NCI-H446 treated with DMSO at 0.1 percent for 48 hours (cell line): ENCODE results near the gene C6orf120.

Experiments used
- DNase-seq: peaks from one replicate; lab custom pipeline; 2025; lab: John Stamatoyannopoulos, UW

Gene C6orf120

DNA sequence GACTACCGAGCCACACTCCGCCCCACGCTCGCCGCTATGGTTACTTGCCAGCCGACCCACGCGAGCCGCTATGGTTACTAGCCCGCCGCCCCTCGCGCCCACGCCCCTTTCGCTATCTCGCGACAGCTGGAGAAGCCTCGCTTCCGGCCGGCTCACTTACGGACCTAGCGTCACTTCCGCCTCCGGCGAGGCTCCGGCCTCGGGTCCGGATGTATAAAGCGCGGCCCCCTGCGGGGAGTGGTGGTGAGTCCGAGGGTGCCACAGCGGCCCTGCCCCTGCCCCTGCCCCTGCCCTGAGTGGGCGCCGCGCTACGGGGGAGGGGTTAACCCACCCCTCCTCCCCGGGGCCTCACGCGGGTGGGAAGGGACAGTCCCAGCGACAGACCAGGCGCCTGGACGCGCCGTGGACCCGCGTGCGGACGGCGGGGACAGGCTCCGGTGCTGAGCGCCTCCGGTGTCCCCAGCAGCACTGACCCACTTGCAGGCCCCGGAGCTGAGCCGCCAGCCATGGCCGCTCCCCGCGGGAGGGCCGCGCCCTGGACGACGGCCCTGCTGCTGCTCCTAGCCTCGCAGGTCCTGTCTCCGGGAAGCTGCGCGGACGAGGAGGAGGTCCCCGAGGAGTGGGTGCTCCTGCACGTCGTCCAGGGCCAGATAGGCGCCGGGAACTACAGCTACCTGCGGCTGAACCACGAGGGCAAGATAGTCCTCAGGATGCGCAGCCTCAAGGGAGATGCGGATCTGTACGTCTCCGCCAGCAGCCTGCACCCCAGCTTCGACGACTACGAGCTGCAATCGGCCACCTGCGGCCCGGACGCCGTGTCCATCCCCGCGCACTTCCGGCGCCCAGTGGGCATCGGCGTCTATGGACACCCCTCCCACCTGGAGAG lies at the start of gene C6orf120, which contains the start of gene WDR27:
Gene C6orf120, plus strand, starts transcription at position 173 of the 886 bp plus-strand sequence. Its CDS starts 334 bp downstream, at position 507.
Gene WDR27, minus strand, starts transcription at position 76 of the 886 bp plus-strand sequence. CDS start 13,024 bp downstream, outside the sequence.
- DNase-seq: peak; percentile 81

DNA sequence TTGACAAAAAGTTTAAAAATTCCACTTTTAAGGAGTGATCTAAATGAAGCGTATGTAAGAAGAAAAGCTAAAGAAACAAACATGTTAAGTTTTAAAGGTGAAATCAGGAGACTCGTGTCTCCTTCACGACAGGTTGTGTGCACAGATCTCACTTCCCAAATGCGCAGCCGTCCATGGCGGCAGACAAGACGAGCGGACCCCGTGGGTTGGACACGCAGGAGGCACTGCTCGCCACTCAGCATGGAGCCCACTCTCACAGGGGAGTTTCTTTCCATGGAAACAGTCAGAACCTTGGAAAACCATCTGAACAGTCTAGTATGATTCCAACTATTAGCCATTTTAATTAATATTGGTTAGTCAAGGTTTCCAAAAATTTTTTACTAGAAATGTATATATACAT lies 49.0 kb upstream of the C6orf120 start:
- DNase-seq: no peak

DNA sequence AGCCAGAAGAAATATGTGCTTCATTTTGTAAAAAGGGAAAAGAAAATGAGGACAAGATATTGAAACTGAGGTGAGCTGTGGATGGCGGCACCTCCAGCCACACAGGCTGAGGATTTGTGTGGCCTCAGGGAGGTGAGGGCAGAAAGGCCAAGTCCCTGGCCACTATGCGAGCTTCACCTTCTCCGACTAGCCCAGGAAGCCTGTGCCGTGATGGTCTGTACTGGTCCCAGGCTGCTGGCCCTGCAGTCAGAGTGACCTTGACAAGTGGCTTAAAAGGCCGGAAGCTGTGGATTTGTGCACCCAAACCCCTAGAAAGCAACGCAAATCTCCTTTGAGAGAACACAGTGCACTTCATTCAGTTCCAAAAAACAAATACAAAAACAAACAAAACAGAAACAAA lies 48.2 kb upstream of the C6orf120 start:
- no peak for DNase-seq

DNA sequence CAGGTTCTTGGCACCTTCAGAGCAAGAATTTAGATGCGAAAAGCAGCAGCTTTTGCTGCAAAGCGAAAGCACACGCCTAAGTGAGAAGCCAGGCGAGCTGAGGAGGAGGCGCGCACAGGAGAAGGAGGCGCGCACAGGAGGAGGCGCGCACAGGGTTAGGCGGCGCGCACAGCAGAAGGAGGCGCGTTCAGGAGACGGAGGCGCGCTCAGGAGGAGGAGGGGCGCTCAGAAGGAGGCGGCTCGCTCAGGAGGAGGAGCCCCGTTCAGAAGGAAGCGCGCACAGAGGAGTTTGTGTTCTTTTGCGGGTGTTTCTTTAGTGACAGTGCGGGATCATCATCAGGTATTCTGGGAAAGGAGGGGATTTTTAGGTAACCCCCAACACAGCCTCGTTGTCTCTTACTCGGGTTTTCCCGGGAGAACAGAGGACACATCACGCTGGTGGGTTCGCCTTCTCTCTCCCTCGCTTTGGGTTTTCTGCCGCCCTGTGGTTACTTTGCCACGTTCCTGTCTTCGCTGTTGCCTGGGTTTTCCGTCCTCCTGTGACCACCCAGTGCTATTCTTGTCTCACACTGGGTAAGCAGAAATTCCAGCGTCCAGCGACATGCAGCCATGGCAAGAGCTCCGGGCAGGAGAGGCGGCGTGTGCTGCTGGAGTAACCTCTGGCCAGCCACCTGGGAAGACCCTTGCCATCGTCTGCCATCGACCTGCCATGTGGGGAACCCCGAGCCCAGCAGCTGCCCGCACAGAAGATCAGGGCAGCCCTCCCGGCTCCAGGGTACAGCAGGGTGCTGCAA lies 47.1 kb upstream of the C6orf120 start:
- no peak for DNase-seq

DNA sequence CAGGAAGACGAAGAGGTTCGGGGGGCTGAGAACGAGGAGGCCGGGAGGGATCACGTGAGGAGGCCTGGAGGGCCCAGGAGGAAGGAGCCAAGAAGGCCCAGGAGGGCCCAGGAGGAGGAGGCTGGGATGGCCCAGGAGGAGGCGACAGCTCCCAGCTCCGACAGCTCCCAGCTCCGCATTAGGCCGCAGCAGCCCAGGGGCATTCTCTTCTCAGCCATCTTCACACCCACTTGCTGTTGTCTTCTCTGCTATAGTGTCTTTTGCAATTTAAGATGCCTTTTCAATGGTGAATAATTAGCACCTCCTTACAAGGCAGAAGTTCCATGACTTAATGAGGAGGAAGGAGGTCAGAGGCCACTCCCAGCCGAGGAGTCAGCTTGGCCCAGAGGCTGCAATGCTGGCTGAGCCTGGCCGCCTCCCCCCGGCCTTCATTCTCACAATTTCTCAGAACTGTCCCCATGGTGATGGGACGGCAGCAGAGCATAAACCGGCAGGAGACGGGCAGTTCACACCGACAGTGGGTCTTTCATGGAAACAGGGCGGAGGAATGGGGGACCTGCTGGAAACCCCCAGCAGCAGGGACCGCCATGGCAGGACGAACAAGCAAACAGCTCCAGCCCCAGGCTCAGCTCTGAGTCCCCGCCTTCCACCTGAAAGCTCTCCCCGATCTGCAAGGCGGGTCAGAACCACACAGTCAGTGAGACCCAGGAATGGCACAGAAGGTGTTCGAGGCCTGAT lies 45.2 kb upstream of the C6orf120 start:
- no peak for DNase-seq

DNA sequence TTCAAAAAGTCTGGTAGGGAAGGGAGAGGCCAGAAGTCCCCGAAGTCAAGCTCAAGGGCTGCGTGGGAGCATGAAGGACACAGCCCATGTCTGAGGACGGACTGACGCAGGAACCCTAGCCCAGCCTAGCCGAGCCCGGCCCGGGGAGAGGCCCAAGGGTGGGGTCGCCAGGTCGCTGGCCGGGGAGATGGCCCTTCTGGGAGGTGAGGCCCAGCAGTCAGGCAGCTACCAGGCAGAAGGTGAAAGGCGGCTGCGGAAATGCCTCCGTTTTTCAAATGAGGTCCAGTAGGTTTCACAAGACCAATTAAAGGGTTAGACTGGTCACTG lies 44.7 kb upstream of the C6orf120 start:
- no peak for DNase-seq

DNA sequence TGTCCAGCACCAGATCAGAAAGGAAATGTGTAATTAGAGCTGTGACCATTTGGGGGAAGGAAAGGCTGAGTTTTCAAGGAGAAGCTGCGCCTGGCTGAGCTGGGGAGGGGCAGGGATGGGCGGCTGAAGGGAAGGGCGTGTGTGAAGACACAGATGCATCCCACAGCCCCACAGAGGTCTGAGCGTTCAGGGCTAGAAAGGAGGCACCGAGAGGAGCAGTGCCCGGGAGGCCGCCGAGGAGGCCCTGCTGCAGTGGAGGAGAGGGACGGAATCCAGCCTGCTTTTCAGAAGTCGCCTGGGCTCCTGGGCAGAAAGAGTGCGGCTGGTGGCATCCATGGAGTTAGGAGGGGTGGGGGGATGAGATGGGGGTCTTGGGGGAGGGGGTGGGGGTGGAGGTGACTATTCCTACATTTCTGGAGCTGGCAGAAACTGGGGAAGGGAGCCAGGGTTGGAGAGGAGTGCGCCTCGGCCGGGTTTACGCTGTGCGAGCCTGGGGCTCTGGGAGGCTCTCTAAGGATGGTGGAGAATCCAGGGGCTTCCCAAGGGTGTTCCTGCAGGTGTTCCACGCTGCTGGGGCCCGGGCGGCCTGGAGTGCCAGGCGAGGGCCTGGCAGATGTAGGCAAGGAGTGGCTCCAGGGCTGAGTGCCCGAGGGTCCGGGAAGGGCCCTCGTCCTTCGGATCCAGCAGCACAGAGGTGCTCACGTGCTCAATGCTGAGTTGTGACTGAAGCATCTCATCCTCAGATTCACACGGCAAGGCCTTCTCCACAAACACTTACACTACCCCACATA lies 41.9 kb upstream of the C6orf120 start:
- no peak for DNase-seq

DNA sequence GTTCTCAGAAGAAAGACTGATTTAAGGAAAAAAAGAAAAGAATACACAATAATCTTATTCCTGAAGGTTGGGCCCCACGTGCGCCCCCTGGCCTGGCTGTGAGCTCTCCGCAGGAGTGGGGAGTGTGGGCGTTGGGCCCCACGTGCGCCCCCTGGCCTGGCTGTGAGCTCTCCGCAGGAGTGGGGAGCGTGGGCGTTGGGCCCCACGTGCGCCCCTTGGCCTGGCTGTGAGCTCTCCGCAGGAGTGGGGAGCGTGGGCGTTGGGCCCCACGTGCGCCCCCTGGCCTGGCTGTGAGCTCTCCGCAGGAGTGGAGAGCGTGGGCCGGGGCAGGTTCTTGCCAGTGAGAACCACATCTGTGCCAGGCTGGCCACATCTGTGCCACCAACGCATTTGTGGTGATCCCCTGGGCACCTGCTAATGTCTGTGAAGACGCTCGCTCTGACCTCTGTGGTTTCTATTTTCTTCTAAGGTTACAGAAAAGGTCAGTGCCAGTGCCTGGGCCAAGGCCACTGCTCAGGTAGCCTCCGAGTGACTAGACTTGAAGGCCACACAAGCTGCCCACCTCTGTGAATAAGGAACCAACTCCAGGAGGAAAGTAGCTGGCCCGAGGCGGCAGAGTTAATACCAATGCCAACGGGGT lies 41.1 kb upstream of the C6orf120 start:
- DNase-seq: no peak

DNA sequence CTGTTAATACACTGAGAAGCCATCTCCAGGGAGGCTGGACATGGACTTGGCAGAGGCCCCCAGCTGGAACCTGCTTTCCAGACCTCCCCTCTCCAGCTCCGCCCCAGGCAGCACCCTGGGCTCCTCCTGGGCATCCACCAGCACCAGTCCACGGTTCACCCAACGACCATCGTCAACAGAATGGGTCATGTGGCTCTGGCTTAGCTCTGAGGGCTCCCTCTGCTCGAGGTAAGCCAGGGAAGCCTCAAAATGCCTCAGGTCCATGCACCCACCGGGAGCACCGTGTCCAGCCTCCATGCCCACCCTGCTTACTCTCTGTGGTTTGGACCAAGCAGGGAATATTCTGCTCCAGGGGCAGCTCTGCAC lies 40.6 kb upstream of the C6orf120 start:
- DNase-seq: no peak

DNA sequence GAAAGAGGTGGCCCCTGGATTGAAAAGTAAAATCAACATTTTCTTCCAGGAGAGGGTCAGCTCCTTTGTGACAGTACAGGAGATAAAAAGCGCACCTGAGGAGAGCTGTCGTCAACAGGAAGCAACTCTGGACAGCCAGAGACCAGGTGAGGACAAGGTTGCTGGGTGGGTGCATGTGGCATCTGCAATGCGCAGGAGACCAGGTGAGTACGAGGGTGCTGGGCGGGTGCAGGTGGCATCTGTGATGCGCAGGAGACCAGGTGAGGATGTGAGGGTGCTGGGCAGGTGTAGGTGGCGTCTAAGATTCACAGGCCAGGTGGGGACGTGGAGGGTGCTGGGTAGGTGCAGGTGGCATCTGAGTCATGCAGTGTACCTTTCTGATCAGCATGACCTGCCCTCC lies 38.5 kb upstream of the C6orf120 start:
- no peak for DNase-seq

DNA sequence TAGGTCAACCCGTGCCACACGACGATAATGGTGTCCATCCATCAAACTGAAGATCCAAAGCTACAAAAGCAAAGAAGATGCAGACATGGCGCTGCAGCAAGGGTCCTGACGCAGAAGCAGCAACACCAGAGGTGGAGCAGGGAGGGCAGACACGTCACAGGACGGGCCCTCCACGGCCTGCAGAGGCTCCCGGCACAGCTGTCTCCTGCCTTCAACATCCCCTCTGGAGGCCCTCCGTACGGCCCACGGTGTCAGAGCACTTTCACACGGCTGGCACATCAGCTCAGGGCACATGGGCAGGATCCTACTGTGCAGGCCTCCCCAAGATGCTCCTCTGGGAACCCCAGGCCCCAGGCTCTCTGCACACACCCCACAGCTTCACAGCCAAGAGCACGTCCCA lies 37.7 kb upstream of the C6orf120 start:
- DNase-seq: no peak

DNA sequence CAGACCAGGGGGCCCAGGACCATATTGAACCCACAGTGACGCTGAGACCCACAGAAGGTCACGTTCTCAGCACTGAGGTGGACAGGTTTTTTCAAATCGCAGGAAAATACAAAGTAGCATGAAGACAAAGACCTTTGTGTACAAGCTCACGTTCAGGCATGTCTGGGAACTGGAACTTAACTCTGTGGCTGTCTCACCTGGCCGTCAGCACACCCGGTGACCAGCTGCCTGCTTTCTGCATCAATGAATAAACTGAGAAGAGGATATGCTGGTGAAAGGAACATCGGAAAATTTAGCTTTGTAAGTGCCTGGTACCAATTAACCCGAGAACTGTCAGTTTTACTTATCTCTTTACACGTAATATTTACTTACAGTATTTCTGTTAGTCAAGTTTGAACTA lies 36.6 kb upstream of the C6orf120 start:
- DNase-seq: no peak

DNA sequence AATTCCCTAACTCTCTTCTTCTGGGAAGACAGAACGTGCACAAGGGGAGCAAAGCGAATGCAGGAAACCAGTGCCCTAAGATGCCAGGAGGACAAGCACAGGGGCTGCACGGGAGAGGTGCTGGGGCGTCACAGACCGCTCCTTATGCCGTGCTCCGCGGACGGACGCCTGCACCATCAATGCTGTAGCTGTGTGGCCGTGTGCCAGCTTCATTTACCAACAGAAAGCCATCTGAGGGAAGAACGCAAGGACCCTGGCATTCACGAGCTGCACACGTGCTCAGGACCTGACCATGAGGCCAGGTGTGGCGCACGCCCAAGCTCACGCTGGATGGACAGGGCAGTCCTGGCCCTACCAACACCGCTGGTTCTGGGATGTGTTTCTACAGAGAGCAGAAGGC lies 35.5 kb upstream of the C6orf120 start:
- DNase-seq: no peak

DNA sequence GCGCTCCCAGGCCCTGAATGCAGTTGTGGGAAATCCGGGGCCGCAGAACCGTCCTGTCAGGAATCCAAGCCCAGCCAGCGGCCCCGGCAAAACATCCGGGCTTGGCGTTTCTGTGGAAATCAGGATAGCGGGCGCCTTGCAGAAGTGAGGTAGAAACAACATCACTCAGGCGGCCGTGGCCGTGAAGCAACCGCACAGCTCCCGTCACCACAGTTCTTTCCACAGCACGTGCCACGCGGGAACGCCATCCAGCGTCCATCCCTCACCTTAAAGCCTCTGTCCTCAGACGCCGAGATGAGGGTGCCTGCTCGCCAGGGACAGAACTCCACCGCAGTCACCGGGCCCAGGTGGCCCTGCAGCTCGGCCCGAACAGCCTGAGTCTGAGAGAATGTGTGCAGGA lies 34.2 kb upstream of the C6orf120 start:
- DNase-seq: no peak

DNA sequence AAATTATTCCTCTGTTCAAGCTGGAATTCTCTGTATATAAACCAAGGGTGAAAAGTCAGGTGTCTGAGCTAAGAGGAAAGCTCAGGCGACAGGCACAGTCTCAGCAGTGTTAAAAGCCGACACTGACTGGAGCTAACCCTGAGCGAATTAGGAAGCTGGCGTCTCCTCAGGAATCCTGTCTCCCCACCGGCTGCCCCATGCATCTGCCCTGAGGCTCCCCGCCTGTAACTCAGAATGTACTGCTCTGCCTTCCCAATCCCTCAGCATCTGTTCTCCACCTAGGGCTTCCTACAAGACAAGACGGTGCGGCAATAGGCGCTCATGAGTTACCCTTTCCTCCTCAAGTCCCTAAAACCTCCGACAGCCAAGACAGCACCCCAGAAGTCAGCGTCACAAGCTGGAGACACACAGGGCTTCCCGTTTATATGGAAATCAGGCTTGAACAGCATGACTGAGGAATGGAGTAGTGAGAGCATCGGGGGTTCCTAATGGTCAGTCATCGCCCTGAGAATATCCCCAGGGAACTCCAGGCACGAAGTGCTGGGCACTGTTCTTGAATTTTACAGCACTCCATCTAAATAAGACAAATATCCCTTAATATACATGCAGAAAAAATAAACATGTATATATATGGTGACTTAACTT lies 33.6 kb upstream of the C6orf120 start:
- no peak for DNase-seq

DNA sequence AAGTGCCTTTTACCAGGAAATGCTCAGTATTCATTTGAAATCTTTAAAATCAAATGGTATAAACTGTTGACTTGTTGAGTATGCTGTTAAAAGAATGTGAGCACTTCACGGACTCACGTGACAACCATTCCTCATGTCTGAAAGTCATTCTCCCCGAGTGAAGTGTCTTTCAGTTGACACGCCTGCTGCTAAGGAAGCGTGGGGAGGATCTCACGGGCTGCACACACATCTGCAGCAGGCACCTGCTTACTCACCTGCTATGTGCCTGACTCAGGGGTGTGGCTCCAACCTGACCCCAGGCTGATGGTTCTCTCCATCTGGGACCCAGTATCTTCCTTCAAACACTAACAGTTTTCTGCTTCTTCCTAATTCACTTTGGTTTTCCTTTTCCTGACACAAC lies 32.8 kb upstream of the C6orf120 start:
- no peak for DNase-seq

DNA sequence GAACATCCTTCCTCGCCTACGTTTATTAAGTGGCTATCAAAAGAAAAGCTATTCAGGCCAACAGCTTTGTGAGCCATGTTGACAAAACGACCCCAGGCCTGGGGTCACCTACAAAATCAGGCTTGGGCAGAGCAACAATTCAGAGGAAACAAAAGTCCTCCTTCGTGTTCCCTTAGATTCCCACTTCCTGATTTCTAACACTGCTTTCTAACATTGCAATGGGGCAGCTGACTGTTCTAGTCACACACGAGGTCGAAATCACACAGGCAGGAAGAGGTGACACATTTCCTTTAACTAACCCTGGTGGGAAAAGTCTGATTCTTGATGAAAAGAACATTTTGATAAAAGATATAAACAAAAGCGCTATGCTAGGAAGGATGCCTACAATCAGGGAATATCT lies 32.0 kb upstream of the C6orf120 start:
- no peak for DNase-seq

DNA sequence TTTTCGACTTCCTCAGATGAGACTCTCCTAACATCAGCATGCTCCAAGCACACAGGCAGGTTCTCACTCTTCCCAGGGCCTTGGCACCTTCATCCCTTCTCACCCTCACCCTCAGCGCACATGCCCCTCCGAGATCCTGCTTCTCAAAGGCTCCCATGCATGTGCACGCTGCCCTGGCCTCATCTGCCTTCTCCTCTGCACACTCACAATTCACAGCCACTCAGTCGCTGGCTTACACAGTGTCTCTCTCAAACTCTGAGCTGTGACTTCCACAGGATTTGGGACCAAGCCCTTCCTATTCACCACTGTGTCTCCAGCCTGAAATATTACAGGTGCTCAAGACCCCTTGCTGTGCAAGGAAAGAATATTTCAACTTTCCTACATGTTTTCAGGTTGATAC lies 30.4 kb upstream of the C6orf120 start:
- no peak for DNase-seq

DNA sequence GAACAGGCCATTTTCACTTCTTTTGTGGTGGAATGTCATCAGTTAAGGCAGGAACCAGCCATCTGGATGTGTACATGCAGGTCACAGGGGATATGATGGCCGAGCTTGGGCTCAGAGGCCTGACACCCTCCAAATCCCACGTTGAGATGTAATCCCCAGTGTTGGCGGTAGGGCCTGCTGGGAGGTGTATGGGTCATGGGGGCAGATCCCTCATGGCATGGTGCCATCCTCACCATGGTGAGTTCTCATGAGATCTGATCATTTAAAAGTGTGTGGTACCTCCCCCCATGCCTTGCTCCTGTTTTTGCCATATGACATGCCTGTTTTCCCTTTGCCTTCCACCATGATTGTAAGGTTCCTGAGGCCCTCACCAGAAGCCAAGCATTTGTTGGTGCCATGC lies 26.9 kb upstream of the C6orf120 start:
- DNase-seq: no peak

DNA sequence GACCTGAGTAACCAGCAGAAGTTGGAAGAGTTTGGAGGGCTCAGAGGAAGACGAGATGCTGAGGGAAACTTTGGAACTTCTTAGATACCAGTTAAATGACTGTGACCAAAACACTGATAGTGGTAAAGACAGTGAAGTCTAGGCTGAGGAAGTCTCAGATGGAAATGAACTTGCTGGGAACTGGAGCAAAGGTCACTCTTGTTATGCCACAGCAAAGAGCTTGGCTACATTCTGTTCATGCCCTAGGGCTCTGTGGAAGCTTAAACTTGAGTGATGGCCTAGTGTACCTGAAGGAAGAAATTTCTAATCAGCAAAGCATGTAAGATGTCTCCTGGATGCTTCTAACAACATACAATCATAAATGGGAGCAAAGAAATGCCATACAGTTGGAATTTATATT lies 24.8 kb upstream of the C6orf120 start:
- DNase-seq: no peak

DNA sequence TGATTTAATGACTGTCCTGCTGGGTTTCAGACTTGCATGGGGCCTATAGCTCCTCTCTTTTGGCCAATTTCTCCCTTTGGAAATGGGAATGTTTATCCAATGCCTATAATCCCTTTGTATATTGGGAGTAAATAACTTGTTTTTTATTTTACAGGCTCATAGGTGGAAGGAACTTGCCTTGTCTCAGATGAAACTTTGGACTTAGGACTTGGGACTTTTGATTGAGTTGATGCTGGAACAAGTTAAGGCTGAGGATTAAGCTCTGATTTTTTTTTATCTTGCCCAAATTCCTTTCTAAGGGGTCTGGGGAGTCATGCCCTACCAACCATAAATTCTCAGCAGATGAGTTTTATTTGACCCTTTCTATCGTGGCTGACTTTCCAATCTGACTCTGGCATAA lies 23.6 kb upstream of the C6orf120 start:
- no peak for DNase-seq
